ENCODE data around the gene TTLL11.

Gene TTLL11

DNA sequence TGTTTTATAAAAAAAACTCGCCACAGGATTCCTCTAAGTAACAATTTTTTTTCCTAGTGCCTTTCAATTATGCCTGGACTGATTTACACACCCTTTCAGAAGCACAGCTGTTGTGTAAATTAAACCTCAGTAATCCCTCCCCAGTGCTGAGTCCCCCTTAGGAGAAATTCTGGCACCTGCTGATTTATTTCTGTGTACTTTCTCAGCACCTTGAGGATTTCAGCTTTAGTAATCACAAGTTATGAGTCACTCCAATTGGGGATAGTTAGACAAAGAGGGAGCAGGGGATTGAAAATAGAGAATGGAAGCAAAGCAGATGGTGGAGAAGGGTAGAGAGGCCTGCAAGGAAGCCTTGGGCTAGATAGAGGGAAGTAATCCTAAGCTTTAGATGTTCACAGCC is 171.7 kb downstream of the TTLL11 start:
- no peak for DNase-seq (ENCODE audit: low spot score)
- TF ChIP-seq, protein P1, sequence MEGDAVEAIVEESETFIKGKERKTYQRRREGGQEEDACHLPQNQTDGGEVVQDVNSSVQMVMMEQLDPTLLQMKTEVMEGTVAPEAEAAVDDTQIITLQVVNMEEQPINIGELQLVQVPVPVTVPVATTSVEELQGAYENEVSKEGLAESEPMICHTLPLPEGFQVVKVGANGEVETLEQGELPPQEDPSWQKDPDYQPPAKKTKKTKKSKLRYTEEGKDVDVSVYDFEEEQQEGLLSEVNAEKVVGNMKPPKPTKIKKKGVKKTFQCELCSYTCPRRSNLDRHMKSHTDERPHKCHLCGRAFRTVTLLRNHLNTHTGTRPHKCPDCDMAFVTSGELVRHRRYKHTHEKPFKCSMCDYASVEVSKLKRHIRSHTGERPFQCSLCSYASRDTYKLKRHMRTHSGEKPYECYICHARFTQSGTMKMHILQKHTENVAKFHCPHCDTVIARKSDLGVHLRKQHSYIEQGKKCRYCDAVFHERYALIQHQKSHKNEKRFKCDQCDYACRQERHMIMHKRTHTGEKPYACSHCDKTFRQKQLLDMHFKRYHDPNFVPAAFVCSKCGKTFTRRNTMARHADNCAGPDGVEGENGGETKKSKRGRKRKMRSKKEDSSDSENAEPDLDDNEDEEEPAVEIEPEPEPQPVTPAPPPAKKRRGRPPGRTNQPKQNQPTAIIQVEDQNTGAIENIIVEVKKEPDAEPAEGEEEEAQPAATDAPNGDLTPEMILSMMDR (IDR thresholded peaks at IDR 0.05; ENCODE audit: extremely low read depth, insufficient read depth, missing control alignments): no peak
- in situ Hi-C loops (cut with MboI; ENCODE audit: low pct_unique_long_range_greater_than_20kb, low sequenced_read_pairs, unreplicated experiment): no loop called here

DNA sequence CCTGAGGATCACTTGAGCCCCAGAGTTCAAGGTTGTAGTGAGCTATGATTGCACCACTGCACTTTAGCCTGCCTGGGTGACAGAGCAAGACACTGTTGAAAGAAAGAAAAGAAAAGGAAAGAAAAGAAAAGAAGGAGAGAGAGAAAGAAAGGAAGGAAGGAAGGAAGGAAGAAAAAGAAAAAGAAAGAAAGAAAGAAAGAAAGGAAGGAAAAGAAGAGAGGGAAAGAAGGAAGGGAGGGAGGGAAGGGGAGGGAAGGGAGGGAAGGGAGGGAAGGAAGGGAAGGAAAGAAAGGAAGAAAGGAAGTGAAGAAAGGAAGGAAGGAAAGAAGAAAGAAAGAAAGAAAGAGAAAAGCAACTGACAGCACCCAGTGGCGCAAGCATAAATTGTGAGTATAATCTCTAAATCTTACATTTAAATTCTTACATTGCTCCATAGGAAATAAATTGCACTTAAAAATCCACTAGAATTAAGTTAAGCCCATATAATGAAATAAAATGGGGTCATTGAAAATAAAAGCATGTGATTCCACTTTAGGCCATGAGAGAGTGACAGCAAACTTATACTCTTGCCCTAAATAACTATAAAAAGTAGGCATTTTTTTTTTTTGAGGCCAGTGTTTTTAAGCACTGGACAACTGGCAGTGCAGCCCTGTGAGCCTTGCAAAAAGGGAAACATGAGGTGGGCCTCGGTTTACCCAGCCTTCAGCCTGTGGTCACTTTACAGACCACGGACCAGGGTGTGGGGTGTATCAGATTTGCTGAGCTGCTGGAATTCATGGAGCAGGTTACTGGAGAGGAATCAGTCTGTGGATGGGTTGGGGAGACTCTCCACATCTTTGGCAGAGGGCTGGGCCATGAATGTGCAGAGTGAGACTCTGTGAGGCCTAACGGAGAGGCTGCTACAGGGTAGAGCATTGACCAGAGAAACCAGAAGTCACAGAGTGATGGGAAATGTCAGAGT is 175.5 kb downstream of the TTLL11 start:
- in situ Hi-C loops (cut with MboI; ENCODE audit: low pct_unique_long_range_greater_than_20kb, low sequenced_read_pairs, unreplicated experiment): no loop called here
- TF ChIP-seq, protein P1 (IDR thresholded peaks at IDR 0.05; ENCODE audit: extremely low read depth, insufficient read depth, missing control alignments): no peak
- no peak for DNase-seq (ENCODE audit: low spot score)

DNA sequence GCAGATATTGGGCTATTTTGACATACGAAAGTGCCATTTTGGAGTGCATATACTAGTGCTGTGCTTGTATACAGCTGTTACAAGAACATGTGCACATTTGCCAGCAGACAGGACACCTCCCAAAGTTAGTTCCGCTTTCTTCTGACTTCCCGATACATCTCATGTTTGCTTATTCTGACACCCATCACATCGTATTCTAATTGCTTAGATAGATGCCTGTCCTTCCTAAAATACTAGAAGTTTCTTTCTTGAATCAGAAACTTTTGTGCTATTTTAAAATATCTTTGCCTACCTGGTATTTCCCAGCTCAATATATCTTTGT is 177.8 kb downstream of the TTLL11 start:
- TF ChIP-seq, protein P1 (IDR thresholded peaks at IDR 0.05; ENCODE audit: extremely low read depth, insufficient read depth, missing control alignments): no peak
- in situ Hi-C loops (cut with MboI; ENCODE audit: low pct_unique_long_range_greater_than_20kb, low sequenced_read_pairs, unreplicated experiment): no loop called here
- DNase-seq (ENCODE audit: low spot score): no peak

DNA sequence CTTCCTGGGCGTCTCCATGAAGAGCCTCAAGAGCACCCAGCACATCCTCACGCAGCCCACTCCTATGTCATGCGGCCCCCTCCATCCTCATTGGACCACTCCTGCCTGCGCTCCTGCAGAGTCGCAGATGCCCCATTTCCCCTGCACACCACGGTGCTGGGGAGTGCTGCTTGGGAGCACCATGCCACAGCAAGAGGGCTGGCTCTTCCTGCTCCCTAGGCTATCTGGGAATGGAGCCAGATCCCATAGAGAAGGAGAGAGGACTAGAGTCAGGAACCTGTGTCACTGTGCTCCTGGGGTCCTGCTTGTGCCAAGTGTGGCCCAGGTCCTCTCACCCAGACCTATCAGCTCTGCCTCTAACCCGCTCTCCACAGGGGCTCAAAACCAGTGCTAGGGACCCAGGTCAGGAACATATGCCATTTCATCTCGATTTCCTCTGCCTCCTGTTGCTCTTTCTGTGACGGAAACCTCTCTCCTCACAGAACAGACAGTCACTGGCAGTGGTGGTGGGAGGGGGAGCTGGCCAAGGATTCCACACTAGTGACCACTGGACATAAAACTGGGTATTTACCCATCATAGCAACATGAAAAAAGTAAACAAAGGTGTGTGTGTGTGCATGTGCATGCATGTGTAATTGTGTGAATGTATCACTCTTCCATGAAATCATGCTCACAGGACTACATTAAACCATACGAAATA is 178.4 kb downstream of the TTLL11 start:
- TF ChIP-seq, protein P1 (IDR thresholded peaks at IDR 0.05; ENCODE audit: extremely low read depth, insufficient read depth, missing control alignments): no peak
- in situ Hi-C loops (cut with MboI; ENCODE audit: low pct_unique_long_range_greater_than_20kb, low sequenced_read_pairs, unreplicated experiment): no loop called here
- no peak for DNase-seq (ENCODE audit: low spot score)

DNA sequence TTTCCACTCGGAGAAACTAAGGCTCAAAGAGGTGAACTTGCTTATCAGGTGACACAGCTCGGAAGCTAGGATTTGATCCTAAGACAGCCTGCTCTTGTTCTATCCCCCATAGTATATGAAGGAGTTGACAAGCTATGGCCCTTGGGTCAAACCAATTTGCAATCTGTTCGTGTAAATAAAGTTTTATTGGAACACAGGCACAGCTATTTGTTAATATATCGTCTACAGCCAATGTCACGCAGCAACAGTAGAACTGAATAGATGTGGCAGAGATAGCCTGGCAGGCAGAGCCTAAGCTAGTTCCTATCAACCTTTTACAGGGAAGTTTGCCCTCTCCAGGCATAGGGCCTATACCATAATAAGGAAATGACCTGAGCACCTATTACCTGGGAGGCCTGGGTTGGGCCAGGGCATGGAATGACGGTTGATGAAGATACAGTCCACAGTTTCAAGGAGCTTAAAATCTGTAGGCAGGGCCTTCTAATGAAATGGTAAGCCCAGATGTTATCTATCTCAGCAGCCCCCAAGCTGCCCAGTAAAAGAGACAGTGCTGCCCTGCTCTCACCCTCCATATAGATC is 179.0 kb downstream of the TTLL11 start:
- in situ Hi-C loops (cut with MboI; ENCODE audit: low pct_unique_long_range_greater_than_20kb, low sequenced_read_pairs, unreplicated experiment): no loop called here
- TF ChIP-seq, protein P1 (IDR thresholded peaks at IDR 0.05; ENCODE audit: extremely low read depth, insufficient read depth, missing control alignments): no peak
- DNase-seq (ENCODE audit: low spot score): no peak

DNA sequence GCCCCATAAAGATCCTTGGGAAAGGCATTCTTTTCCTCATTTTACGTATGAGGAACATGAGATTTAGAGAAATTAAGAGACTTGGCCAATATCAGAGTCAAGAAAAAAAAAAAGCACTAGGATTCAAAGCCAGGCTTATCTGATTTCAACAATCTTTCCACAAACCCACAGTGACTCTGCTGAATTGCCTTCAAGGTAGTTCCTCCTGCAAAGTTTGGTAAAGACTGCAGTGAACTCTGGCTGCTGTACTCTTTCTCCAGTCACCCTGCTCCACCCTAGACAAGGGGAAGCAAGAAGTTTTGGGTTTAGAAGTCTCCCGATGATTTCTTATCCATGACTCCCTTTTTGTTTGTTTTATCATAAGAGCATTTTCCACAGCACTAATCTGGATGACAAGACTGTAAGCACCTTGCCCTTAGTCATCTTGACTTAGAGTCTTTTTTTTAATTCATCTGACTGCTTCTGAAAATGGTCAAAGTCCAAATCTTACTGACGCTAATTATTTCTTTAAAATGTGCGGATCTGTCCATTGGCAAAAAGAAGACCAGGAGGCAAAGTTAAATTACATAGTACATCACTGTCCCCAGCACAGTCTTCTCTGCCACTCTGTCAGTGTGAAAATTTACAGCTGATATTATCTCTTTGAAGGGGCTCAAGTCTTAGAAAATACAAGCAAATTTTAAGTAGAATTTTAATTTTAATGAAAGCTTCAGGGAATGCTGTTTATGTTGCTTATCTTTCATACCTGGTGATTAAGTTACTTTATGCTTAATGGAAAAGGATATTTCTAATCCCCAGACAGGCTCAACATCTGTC is 180.1 kb downstream of the TTLL11 start:
- DNase-seq (ENCODE audit: low spot score): no peak
- in situ Hi-C loops (cut with MboI; ENCODE audit: low pct_unique_long_range_greater_than_20kb, low sequenced_read_pairs, unreplicated experiment): no loop called here
- TF ChIP-seq, protein P1 (IDR thresholded peaks at IDR 0.05; ENCODE audit: extremely low read depth, insufficient read depth, missing control alignments): no peak

Data from GM13977 (cell line).